ENCODE measurements around the gene PGS1.

The PGS1 gene

GRCh38 chr17:78346605-78347250 lies 31.7 kb upstream of the PGS1 start:
- no peak for DNase-seq (ENCODE audit: low read depth in 2 of 3, low spot score in 2 of 3)

DNA sequence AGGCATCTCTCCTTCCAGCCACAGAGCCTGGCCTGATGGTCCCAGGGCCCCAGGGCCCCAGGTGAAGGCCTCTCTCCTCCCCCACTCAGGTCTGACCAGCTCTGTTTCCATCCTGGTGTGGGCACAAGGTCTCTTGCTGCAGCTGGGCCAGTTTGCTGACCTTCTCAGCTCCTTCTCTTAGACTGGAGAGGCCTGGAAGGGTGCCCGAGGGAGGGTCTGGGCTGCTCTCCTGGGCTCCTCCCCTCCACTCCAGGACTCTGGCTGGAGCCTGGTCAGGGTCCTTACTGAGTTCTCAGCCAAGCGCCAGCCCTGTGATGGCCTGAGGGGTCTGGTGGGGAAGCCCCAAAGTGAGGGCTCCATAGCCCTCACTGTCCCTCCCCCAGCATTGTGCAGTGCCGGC lies 31.0 kb upstream of the PGS1 start:
- DNase-seq (ENCODE audit: low read depth in 2 of 3, low spot score in 2 of 3): no peak

DNA sequence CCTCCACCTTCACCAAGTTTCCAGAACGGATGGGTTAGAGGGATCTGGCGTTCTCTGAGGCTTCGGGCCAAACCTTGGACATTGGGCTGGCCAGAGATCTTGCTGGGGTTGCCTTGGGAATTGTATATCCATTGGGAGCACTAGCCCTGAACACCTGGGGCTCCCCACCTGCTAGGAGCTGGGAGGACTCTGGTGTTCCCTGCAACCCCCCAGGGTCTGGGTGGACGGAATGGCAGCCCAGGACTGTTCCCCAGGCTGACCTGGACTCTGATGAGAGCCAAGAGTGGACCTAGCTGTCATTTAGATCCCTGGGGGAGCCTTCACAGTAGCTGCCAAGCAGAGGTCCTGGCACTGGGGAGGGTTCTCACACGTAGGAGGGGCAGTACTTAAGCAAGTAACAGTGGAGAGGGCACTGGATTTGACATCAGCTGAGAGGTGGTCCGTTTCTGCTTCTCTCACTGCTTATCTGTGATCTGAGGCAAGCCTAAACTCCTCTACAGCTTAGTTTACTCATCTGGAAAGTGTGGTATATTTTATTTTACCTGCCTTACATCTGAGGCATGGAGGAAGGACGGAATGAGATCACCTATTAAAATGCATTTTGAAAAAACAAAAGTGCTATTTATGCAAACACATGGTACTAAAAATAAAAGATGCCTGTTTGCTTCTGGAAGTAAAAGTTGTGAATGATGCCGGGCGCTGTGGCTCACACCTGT lies 30.2 kb upstream of the PGS1 start:
- DNase-seq (ENCODE audit: low read depth in 2 of 3, low spot score in 2 of 3): no peak

DNA sequence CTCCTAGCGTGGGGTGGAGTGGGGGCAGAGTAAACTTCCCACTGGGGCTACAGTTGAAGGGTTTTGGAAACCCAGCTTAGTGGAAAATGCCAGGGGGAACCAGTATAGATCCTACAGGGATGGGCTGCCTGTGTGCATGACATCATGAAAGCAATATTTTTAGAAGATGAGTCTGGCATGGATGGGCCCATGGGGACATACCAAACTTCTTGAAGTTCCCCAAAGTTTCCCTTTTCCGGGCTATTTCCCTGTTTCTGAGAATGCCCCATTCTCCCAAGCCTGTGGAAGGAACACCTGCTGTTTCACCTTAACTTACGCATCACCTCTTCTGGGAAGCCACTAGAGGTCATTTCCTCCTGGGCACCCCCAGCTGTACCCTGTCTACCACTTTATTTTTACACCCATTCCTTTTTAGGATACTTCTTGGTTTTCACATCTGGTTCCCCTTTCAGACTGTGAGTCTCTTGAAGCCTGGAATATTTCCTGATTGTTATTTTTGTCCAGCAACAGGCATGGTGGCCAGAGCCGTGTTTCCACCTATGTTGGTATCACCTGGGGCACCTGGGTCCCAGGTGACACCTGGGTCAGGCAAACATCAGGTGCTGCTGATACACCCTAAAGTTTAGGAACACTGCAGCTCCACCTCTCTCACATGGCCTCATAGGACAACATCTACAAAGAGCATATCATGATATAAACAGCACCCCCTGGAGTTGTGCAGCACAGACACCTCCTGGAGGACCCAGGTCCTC lies 28.4 kb upstream of the PGS1 start:
- DNase-seq (ENCODE audit: low read depth in 2 of 3, low spot score in 2 of 3): no peak

GRCh38 chr17:78351449-78352006 lies 26.9 kb upstream of the PGS1 start:
- DNase-seq (ENCODE audit: low read depth in 2 of 3, low spot score in 2 of 3): no peak

- DNase-seq (ENCODE audit: low read depth in 2 of 3, low spot score in 2 of 3): no peak
Measured at GRCh38 chr17:78353834-78354233, 24.6 kb upstream of the PGS1 start.

DNA sequence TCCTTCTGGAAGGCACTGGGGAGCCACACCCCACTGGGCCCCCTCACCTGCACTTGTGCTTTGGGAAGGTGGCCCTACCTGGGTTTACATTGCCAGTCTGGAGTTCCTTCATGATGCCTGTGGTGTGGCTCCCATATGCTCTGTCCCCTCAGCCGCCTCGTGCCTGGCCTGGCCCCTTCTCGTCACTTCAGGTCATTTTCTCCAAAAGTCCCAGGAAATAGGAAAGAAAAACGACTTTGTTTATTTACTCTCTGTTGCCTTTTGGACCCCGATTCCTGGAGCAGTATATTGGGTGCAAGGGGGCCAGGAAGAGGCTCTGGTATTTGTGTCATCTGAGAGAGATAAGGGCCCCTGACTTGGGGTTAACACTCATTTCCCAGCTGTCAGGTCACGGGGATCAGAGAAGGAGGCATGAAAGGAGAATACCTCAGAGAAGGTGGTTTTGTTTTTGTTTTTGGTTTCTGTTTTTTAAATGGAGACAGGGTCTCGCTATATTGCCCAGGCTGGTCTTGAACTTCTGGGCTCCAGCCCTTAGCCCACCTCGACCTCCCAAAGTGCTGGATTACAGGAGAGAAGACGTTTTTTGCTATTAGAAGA lies 23.3 kb upstream of the PGS1 start:
- no peak for DNase-seq (ENCODE audit: low read depth in 2 of 3, low spot score in 2 of 3)

DNA sequence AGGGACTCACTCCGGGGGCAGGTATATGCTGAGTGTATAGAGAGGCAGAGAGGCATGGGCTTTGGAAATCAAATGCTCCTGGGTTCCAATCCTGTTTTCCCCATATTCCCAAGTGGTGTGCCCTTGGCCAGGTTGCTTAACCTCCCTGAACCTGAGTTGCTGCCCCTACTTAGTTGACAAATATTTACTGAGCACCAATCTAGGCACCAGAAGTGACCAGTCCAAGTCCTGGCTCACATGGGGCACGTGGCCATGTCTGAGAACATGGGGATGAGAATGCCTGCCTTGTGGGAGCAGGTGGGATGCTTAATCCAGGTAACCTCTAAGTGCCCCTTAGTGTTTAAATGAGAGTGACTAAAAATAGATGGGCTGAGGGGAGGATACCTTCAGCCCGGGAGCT lies 22.7 kb upstream of the PGS1 start:
- DNase-seq (ENCODE audit: low read depth in 2 of 3, low spot score in 2 of 3): no peak

DNA sequence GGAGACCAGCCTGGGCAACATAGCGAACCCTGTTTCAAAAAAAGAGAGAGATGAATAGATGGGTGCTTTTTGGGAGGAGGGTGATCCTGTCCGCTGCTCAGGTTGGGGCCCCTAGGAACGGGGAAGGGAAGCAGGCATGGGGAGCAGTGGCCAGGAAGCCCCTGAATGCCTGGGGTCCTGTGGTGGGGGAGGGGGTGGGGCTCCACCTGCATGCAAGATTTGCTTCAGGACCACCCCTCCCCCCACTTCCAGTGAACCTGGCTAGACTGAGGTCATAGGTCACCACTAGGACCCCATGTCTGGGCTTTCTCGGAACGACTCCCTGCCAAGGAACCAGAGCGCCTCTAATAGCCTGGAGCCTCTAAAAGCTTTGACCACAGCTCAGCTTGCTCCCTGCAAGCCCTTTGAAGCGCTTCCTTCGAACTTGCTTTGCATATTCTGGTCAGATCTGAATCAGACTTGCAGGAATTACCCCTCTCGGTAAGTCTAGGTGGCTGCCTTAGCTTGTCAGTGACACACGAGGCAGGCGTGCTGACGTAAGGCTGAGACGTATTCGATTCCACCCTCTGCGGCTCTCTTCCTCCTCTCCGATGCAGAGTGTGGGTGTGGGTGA lies 22.2 kb upstream of the PGS1 start:
- DNase-seq (ENCODE audit: low read depth in 2 of 3, low spot score in 2 of 3): peak in 2 of 3 experiments; percentile 68 to 75

- DNase-seq (ENCODE audit: low read depth in 2 of 3, low spot score in 2 of 3): no peak
Measured at GRCh38 chr17:78357177-78357586, 21.3 kb upstream of the PGS1 start.

- DNase-seq (ENCODE audit: low read depth in 2 of 3, low spot score in 2 of 3): no peak
Measured at GRCh38 chr17:78357672-78358537, 20.5 kb upstream of the PGS1 start.

- DNase-seq (ENCODE audit: low read depth in 2 of 3, low spot score in 2 of 3): no peak
Measured at GRCh38 chr17:78358538-78359320, 19.7 kb upstream of the PGS1 start.

DNA sequence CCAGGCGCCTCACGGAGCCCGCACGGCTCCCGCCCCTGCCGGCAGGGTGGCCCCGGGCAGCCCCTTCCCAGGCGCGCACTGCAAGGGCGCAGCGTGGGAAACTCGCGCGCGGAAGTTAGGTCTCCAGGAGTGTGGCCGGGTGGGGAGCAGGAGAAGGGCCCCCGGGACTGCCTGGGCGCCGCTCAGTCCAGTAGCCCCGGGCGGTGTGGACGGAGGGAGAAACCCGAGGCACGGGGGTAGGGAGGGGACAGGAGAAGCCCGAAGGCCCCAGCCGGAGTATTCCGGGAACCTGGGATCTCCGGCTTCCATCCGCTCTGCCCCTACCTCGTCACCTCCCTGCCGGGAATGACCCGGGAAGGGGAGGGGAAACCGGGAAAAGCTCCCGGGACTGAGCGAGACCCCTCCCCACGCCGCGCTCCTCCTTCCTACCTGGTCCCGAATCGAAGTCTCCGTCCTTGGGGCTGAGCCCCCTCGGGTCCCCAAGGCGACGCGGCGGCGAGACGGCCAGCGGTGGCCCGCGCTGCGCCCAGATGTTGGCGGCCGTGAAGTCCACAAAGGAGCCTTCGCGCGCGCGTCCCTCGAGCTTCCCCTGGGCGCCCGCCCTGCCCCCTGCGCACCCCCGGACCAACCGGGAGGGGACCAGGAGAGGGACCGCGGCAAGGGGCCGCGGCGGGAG lies 19.0 kb upstream of the PGS1 start:
- no peak for DNase-seq (ENCODE audit: low read depth in 2 of 3, low spot score in 2 of 3)

DNA sequence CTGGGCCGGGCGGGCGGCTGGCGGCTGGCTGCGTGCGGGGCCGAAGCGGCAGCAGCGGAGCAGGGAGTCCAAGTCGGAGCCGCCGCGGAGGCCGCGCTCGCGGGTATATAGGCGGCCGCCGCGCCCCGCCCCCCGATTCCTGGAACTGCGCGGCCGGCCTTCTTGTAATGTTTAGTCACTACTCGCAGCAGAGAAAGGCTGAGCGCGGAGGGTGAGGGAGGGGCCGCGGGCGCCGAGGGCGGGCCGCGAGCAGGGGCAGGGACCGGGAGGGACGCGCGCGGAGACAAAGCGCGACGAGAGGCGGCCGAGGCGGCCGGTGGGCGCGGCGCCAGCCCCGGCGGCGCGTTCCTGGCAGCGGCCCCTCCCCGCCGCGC lies 18.5 kb upstream of the PGS1 start, which contains the start of gene SOCS3:
SOCS3 (minus strand) TSS at position 81 of the 374 bp plus-strand sequence. CDS start 982 bp downstream, outside the sequence.
- DNase-seq (ENCODE audit: low read depth in 2 of 3, low spot score in 2 of 3): peak; percentile 91 to 97 (median 95)

GRCh38 chr17:78360371-78361224 lies 17.9 kb upstream of the PGS1 start:
- DNase-seq (ENCODE audit: low read depth in 2 of 3, low spot score in 2 of 3): peak; percentile 80 to 99 (median 99)

GRCh38 chr17:78361225-78361701 lies 17.2 kb upstream of the PGS1 start:
- DNase-seq (ENCODE audit: low read depth in 2 of 3, low spot score in 2 of 3): no peak

GRCh38 chr17:78362232-78362631 lies 16.2 kb upstream of the PGS1 start:
- DNase-seq (ENCODE audit: low read depth in 2 of 3, low spot score in 2 of 3): no peak

- DNase-seq (ENCODE audit: low read depth in 2 of 3, low spot score in 2 of 3): no peak
Measured at GRCh38 chr17:78362671-78363070, 15.8 kb upstream of the PGS1 start.

Data from activated CD8-positive, alpha-beta memory T cell treated with anti-CD3 and anti-CD28 coated beads for 48 hours (primary cell).